NCI-H2196 (cell line): ENCODE results near the gene INTS4.
"Not testable (repeated sequence)": the region's sequence is repeated elsewhere in the genome, so short reads cannot be mapped to it uniquely, and the experiment has no call there.

Experiments
- DNase-seq: peaks from one replicate; lab custom pipeline; 2025; ENCODE audit not compliant: unreplicated experiment; lab: John Stamatoyannopoulos, UW

INTS4 gene

DNA sequence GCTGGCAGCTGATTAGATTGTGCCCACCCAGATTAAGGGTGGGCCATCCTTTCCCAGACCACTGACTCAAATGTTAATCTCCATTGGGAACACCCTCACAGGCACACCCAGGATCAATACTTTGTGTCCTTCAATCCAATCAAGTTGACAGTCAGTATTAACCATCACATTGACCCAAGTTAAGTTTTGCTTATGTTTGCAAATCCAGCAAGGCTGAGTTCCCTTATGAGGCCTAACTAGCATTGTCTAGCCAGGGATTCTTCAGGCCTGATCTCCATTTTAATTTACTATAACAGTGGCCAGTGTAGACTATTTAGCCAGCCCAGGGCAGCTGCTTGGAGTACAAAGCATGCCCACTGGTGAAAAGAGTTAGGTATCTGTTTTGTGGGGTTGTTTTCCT is 30.9 kb upstream of the INTS4 start:
- no peak for DNase-seq

DNA sequence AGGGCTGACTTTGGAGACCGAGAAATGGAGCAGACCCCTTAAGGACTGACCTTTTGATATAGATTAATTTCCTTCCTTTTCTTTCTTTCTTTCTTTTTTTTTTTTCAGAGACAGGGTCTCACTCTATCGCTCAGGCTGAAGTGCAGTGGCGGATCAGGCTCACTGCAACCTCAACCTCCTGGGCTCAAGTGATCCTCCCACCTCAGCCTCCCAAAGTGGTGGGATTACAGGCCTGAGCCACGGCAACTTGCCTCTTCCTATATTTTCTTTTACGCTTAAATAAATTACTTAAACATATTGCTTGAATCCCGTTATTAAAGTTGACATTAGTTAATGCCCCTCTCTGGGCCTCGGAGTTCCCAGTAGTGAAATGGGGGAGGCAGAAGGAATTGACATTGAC is 29.0 kb upstream of the INTS4 start:
- no peak for DNase-seq

DNA sequence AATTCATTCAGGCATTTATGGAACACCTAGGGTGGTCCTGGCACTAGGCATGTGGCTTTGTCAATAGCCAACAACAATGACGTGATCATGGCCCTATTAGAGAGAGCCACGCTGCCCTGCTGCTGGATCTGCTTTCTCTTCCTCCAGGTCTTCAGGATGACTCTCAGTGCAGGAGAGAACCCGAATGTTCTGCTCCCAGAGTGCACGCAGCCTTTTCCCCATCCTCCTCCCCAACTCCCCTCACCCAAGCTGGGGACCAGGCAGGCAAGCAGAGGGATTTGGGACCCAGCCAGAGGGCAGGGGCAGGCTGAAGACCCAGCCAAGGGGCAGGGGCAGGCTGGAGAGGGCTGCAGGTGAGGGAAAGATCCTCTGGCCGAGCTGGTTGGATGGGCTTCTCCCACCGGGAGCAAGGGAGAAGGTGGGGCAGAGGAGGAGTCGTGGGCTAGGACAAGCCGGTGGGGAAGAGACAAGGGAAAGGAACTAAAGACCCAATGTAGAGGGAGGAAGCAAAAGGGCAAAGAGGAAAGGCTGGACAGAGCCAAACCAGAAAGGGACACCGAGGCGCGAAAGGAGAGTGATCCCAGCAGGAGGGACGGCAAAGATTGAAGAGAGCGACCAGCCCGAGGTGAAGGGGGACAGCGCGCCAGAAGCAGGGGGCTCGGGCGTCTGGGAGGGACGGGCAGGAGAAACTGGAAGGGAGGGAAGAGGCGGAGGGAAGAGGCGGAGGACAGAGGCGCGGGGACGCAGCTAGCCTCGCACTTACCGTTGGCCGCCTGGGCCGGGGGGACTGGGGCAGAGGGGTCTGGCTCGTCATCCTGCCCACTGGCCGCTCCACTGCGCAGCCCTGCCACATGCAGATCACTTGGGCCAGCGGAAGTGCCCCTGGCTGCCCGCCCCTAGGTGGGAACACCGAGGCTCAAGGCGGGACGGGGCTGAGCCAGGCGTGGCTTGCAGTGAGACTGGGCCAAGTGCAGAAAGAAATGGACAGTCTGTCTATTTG is 28.2 kb upstream of the INTS4 start, which contains the start of gene KCTD14:
Gene KCTD14 (minus strand): TSS at position 880 of the 1,000 bp plus-strand sequence. CDS start 27 bp downstream, at position 853.
- peak; percentile 46 for DNase-seq

DNA sequence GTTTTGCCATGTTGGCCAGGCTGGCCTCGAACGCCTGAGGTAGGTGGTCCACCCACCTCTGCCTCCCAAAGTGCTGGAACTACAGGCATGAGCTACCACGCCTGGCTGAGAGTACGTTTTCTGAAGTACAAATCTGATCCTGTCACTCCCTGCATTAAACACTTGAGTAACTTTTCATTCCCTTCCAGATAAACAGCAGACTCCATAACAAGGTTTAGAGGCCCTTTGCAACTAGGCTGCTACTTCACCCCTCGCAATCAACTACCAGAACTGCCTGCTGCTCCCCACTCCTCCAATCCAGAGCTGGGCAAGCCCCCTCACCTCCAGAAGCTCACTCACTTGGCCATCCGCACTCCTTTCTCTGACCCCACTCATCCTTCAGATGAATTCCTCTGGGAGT is 27.1 kb upstream of the INTS4 start:
- DNase-seq, result no peak

DNA sequence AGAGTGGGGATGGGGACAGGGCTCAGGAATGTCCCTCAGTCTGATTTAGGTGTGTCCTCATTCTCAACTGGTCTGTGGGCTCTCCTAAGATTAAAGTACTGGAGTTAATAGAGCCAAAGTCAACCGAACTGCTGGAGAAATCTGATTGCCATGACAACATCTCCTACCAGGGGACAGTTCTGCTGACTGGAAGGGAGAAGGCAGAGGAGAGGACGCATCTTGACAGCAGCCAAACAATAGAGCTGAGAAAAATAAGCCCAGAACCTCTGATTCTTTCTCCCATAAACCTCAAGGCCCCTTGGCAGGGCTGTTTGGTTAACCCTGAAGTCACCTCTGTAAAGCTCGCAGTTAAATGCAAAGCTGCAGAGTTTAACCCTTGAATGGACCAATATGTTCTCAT is 25.8 kb upstream of the INTS4 start:
- no peak for DNase-seq

DNA sequence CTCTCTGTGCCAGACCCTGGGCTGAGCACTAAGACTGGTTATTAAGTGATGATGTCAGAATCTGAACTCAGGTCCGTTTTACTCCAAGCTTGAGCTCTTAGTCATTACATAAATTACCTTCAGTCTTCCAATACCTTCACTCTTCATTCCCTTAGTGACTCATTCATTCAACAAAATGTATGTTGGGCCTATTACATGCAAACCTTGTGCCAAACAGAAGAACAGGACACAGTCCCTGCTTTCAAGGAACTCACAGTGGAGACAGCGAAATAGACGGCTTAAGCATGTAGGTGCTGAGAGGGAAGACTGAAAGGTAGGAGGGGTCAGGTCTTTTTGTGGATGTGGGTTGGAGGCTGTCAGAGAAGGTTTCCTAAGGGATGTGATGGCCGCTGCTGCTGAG is 25.3 kb upstream of the INTS4 start:
- DNase-seq, result no peak

DNA sequence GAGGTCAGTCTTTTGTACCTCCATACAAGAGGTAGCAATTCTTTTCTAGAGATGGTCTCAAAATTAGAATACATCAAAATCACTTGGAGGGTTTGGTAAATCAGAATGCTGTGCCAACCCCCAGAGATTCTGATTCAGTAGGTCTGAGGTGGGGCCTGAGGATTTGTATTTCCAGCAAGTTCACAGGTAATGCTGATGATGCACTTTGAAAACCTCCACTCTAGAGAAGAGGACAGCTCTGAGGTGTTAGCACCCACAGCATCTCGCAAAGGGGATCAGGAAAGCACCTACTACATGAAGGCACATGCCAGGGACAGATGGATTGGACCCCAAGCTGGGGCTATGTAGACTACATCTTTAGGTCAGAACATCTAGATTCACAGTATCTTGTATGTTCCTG is 21.4 kb upstream of the INTS4 start:
- no peak for DNase-seq

DNA sequence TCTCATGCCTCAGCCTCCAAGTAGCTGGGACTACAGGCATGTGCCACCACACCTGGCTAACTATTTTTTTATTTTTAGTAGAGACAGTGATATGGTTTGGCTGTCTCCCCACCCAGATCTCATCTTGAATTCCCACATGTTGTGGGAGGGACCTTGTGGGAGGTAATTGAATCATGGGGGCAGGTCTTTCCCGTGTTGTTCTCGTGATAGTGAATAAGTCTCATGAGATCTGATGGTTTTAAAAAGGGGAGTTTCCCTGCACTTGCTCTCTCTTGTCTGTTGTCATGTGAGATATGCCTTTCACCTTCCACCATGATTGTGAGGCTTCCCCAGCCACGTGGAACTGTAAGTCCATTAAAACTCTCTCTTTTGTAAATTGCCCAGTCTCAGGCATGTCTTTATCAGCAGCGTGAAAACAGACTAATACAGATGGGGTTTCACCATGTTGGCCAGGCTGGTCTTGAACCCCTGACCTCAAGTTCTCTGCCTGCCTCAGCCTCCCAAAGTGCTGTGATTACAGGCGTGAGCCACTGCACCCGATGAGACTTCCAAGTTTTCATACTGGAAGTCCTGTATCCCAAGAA is 20.6 kb upstream of the INTS4 start:
- DNase-seq, result not testable (repeated sequence)

DNA sequence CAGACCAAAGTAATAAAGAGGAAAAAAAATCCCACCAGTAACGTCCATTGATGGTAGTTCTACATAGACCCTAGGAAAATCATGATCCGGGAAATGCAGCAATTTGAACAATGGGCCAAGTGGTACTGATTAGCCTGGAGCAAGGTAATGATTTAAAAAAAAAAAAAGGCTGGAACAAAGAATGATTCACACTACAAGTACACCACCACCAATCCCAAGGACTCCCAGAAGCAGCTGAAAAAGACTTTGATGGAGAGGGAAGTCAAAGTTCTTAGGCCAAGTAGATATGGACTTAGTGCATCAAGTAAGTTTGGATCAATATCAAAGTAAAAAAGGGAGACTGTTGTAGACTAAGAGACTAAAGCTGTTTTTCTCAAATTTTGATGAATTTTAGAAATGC is 16.8 kb upstream of the INTS4 start:
- DNase-seq, result no peak

DNA sequence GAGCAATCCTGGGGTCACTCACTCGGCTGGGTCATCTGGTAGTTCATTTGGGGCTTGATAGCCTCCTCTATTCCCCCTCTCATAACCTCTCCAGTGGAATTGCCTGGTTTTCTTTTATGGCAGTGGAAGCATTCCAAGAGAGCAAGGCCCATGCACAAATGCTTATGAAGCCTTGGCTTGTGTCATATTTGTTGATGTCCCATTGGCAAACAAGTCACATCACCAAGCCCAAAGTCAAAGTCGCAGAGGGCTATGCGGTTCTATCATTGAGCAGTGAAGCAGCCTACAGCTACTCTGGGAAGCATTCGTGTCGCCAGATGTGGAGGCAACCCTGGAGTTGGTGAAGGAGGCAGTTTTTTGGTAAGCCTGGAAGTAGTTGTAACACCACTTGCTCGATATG is 16.3 kb upstream of the INTS4 start:
- DNase-seq, result no peak

DNA sequence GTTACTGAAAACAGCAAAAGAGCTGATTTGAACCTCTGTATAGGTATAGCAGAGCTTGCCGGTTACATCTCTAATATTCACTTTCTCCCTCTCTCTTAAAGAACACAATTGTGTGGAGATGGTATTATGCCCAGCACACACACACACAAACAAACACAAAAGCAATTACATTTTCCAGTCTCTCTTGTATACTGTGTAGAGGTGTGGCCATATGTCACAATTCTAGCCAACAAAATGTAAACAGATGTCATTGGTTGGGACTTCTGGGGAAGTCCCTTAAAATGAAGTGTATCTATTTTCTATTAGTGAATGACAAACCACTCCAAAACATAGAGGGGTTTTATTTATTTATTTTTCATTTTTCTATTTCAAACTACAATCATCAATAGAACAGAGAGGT is 15.8 kb upstream of the INTS4 start:
- DNase-seq, result no peak

DNA sequence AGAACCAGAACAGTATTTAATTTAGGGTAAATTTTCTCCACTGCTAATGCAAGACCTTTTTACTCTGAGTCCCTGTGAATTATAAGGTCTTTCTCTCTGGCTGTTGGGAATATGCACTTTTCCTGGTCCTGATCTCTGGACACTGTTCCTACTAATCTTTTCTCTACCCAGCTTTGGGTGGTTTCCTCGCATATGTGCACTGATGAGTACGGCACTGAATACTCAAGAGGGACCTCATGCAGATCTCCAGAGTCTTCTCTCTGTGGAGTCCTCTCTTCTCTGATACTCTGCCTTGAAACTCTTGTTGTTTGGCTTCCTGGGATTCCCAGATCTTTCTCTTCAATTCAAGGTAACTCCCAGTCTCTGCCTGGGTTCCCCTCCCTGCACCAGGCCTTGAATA is 14.6 kb upstream of the INTS4 start:
- no peak for DNase-seq

DNA sequence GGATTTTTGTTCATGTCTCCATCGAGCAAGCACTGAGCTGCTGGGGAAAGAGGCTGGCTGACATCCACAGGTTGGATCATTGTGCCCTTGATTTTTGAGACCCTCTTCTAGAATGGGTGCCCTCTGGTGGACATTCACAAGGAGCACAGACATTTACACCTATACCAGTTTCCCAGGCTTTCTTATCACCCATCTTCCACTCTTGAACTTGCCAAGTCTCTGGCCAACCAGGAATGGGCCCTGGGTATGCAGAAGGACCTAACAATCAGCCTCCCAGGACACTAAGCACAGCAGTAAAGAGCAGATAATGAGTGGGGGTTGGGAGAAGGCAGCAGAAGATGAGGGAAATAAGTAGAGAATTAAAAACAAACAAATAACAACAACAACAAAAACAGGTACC is 5.7 kb upstream of the INTS4 start:
- DNase-seq, result peak; percentile 74

DNA sequence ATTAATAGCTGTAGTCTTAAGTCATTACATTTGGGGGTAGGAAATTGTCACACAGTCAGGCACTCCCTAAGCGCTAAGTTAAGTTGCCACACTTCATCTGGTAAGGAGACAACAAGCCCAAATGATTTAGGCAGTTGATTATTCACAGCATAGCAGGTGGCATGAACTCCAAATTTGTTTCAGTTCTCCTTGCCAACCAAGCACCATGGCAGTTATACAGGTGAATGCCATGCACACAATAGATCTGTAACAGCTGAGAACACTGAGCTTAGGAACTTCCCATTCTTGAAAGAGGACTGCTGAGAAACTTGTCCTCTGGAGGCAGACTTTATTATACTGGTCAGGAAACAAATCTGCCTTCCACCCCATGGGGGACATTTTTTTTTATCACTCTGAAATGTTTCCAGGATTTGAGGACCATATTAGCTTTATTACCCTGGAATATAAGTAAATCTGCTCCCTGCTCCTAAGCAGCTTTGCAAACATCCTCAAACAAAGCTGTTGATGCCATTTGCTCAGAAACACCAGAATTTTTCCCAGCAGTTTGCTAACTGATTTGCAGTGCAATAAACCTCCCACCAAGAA is 5.1 kb upstream of the INTS4 start:
- peak; percentile 16 for DNase-seq

DNA sequence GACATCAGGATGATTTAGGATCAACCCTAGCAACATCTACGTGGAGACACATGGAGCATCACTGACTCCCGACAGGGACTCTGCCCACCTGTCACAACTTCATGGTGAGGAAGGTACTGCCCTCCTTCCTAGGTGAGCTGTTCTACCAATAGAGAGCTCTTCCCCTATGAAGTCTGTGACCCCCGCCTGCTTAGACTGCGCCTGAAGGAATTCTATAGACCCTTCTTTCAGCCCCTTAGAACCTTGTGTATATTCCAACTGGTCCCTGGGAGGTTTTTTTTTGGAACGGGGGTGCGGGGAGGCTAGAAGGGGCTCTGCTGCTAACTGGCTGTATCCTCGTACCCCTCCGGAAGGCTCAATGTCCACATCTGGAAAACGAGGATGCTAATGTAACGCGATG is 566 bp downstream of the INTS4 start:
- DNase-seq, result no peak

DNA sequence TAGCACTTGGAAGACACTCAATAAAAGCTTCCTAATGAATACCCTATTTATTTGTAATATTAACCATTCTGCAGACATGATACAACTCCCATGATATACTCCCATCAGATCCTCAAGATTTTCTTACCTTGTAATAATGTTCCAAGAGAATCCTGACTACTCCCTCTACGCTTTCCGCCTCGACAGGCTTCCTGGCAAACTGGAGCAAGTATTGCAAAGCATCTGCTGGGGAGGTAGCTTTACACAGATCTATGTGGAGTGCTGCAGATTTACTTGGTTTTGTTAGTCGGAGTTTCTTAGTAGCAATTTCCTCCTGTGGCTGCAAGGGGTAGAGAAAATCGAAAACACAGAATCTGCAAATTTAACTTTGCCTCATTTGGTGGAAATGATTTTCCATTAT is 3.5 kb downstream of the INTS4 start:
- no peak for DNase-seq

DNA sequence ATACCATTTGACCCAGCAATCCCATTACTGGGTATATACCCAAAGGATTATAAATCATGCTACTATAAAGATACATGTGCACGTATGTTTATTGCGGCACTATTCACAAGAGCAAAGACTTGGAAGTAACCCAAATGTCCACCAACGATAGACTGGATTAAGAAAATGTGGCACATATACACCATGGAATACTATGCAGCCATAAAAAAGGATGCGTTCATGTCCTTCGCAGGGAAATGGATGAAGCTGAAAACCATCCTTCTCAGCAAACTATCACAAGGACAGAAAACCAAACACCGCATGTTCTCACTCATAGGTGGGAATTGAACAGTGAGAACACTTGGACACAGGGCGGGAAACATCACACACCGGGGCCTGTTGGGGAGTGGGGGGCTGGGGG is 8.0 kb downstream of the INTS4 start:
- DNase-seq, result not testable (repeated sequence)

DNA sequence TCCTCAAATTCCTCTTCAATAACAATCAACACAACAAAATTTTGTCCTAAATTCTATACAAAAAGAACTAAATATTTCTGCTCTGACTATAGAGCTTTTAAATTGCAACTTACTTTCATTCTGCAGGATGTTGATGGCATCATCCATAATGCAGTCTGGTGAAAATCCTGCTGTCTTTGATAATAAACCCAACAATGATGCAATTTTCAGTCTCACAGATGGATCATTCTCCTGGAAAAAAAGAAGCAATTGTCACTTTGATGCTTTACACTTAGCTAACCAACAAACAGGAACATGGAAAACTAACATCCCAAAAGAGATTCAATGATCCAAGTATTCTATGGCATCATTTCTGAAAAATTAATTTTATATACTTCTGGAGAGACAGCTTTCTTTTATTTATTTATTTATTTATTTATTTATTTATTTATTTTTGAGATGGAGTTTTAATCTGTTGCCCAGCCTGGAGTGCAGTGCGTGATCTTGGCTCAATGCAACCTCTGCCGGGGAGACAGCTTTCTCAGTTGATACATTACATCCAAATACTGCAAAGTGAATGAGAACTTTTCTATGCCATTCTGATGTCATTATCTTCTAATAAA is 13.0 kb downstream of the INTS4 start:
- no peak for DNase-seq

DNA sequence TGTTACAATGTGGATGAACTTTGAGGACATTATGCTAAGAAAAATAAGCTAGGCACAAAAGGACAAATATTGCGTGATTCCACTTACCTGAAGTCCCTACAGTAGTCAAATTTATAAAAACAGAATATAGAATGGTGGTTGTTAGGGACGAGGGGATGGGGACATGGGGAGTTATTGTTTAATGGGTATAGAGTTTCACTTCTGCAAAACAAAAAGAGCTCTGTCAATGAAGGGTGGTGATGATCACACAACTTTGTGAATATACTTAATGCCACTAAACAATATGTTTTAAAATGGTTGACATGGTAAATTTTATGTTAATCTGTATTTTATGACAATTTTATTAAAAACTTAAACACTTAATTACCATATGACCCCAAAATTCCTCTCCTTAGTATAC is 26.1 kb downstream of the INTS4 start:
- DNase-seq, result no peak

DNA sequence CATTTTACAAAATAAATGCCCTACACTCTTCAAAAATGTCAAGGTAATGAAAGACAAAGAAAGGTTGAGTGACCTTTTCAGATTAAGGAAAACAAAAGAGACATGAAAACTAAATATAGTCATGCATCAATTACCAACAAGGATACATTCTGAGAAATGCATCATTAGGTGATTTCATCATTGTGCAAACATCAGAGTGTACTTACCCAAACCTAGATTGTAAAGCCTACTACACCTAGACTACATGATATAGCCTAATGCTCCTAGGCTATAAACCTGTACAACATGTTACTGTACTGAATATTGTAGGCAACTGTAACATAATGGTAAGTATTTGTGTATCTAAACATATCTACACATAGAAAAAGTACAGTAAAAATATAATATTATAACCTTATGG is 26.7 kb downstream of the INTS4 start:
- DNase-seq, result no peak

DNA sequence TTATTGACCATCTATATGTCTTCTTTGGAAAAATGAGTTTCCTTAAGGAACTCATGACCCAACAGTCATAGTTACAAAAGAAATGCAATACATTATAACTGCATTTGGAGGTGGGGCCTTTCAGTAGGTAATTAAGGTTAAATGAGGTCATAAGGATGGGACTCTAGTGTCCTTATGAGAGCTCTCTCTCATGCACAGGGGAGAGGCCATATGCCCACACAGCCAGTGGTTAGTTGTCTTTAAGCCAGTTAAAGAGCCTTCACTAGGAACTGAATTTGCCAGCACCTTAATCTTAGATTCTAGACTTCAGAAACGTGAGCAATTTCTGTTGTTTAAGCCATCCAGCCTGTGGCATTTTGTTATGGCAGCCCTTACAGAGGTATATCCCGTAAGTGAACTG is 27.3 kb downstream of the INTS4 start:
- no peak for DNase-seq

DNA sequence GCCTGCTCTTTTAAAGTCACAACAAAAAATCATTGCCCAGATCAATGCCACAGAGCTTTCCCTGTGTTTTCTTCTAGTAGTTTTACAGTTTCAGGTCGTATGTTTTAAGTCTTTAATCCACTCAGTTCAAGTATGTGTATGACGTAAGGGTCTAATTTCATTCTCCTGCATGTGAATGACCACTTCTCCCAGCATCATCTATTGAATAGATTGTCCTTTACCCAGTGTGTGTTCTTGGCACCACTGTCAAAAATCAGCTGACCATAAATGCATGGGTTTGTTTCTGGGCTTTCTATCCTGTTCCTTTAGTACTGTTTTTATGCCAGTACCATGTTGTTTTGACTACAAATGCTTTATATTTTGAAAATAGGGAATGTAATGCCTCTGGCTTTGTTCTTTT is 28.1 kb downstream of the INTS4 start:
- DNase-seq, result no peak
